K562 (cell line): ENCODE measurements around the gene PREB. TPM values are rescaled to one million over a fixed set of nuclear protein-coding genes. Genes with fewer than 3 reads are reported as not detected.

ENCODE experiments used
- ATF4 ChIP-seq: fragments of 450-650 bp; formaldehyde crosslinking; IDR thresholded peaks from 2 replicates; pipeline ENCODE4 v1.4.0; 2022; ENCODE audit warnings: mild to moderate bottlenecking, moderate library complexity
- BDP1 ChIP-seq: IDR thresholded peaks from 3 replicates; pipeline ENCODE4 v1.6.1; 2011; ENCODE audit not compliant: insufficient read length, insufficient read depth
- CLOCK ChIP-seq: fragments of 250-450 bp; sonication (Bioruptor Pico); IDR thresholded peaks from 2 replicates; pipeline ENCODE4 v1.4.0; 2020; ENCODE audit warnings: mild to moderate bottlenecking, moderate library complexity, borderline replicate concordance
- E2F5 ChIP-seq: sonication (generic); formaldehyde crosslinking; IDR thresholded peaks from 2 replicates; pipeline ENCODE4 v1.8.0; 2022; ENCODE audit warnings: mild to moderate bottlenecking, missing genetic modification reagents
- EP400 ChIP-seq: fragments of 450-650 bp; IDR thresholded peaks from 2 replicates; pipeline ENCODE4 v1.6.1; 2017; ENCODE audit warnings: antibody characterized with exemption, mild to moderate bottlenecking, moderate library complexity
- GTF2E2 ChIP-seq: fragments of 200-800 bp; sonication (Bioruptor generic); IDR thresholded peaks from 2 replicates; pipeline ENCODE4 v1.6.1; 2016; ENCODE audit warnings: missing genetic modification characterization, missing compliant biosample characterization
- IRF1 ChIP-seq: sonication (generic); formaldehyde crosslinking; IDR thresholded peaks from 2 replicates; pipeline ENCODE4 v1.8.0; 2022; ENCODE audit warnings: missing genetic modification reagents, mild to moderate bottlenecking, borderline replicate concordance
- MLX ChIP-seq, 2 experiments: fragments of 450-650 bp in 1 of 2; sonication (generic) in 1 of 2; formaldehyde crosslinking; conservative IDR thresholded peaks; 2 replicates each; pipeline versions ENCODE4 v1.4.0 to v1.8.1; 2020 to 2022; ENCODE audit warnings: mild to moderate bottlenecking in 1 of 2, missing genetic modification reagents in 1 of 2
- NFATC3 ChIP-seq: fragments of 450-650 bp; IDR thresholded peaks from 2 replicates; pipeline ENCODE4 v1.6.1; 2017; ENCODE audit warnings: mild to moderate bottlenecking
- POLR2B ChIP-seq: fragments of 450-650 bp; IDR thresholded peaks from 2 replicates; pipeline ENCODE4 v1.6.1; 2018; ENCODE audit warnings: low read depth; ENCODE audit not compliant: partially characterized antibody
- TSHZ1 ChIP-seq: fragments of 250-450 bp; sonication (Bioruptor Pico); IDR thresholded peaks from 2 replicates; pipeline ENCODE4 v1.4.0; 2020; ENCODE audit warnings: mild to moderate bottlenecking, moderate library complexity
- ZNF224 ChIP-seq: sonication (generic); formaldehyde crosslinking; IDR thresholded peaks from 2 replicates; pipeline ENCODE4 v1.8.0; 2022; ENCODE audit warnings: mild to moderate bottlenecking, missing genetic modification reagents
- ZNF316 ChIP-seq: fragments of 450-650 bp; IDR thresholded peaks from 2 replicates; pipeline ENCODE4 v1.6.1; 2016
- ZNF398 ChIP-seq: fragments of 250-450 bp; sonication (Bioruptor Pico); IDR thresholded peaks from 2 replicates; pipeline ENCODE4 v1.8.0; 2021; ENCODE audit warnings: moderate library complexity, mild to moderate bottlenecking, inconsistent platforms
- polyA plus RNA-seq, 8 experiments: library from polyadenylated mRNA; depleted of rRNA in 4 of 8; stranded (reverse) in 5 of 8; unstranded in 3 of 8; fragments of >200 nt; fragmentation: Nextera tagmentation in 2 of 8; fragmentation: Illumina TruSeq in 1 of 8; extraction: Ambion mirVana in 2 of 8; extraction: Trizol in 1 of 8; gene quantifications; 2 replicates each; pipeline versions ENCODE4 v1.2.1 to v1.2.3, GENCODE V29; 2011 to 2014; ENCODE audit warnings: inconsistent platforms in 1 of 8, missing spikeins in 1 of 8
- total RNA-seq, 7 experiments: library from RNA; depleted of rRNA in 6 of 7; stranded (reverse); fragments of >200 nt in 6 of 7; fragmentation: Illumina TruSeq in 2 of 7; extraction: Trizol in 2 of 7; gene quantifications; 2 replicates each; pipeline versions ENCODE4 v1.2.1 to v1.2.3, GENCODE V29; 2011 to 2021; ENCODE audit warnings: low replicate concordance in 1 of 7

PREB gene
- total and polyA plus RNA-seq, 9 of the 15 experiments (the other 6 are each of a cell fraction or from before 2014, with no cell fraction given): 35.1 to 84.2 (median 67.2) TPM

- TF ChIP-seq CLOCK (no peak), ZNF316 (no peak), MLX (CRISPR knock-in tag; conservative IDR thresholded peaks at IDR 0.05) (no peak), ATF4 (no peak), ZNF398 (no peak), GTF2E2 (tag) (no peak), E2F5 (CRISPR knock-in tag) (no peak), BDP1 (no peak), NFATC3 (no peak), POLR2B (no peak), ZNF224 (CRISPR knock-in tag) (no peak), EP400 (no peak), IRF1 (CRISPR knock-in tag) (no peak), TSHZ1 (CRISPR knock-in tag) (no peak)
These were observed 10.9 kb downstream of the PREB start, which contains the start of gene ABHD1 (continued) for GRCh38 chr2:27123302-27124150.
